GM13977 (cell line): ENCODE data around the gene MTLN.
"Not testable (repeated sequence)": the region's sequence is repeated elsewhere in the genome, so short reads cannot be mapped to it uniquely, and the experiment has no call there.

Source experiments
- DNase-seq: peaks from one replicate; pipeline ENCODE4 v3.0.0; 2012; ENCODE audit warnings: low spot score
- in situ Hi-C: fragments of 300-500 bp; cut with MboI; formaldehyde crosslinking; loops from one replicate; pipeline ENCODE4 v1.12.0; 2022; ENCODE audit warnings: low sequenced_read_pairs, low pct_unique_long_range_greater_than_20kb, mixed read lengths, inconsistent platforms; ENCODE audit not compliant: unreplicated experiment
- TF ChIP-seq, protein P1 (sequence below): IDR thresholded peaks from 2 replicates; pipeline ENCODE4 v1.5.1; 2012; ENCODE audit warnings: mild to moderate bottlenecking, control low read depth; ENCODE audit not compliant: insufficient read depth; ENCODE audit errors: extremely low read depth, missing control alignments

The MTLN gene, protein sequence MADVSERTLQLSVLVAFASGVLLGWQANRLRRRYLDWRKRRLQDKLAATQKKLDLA

DNA sequence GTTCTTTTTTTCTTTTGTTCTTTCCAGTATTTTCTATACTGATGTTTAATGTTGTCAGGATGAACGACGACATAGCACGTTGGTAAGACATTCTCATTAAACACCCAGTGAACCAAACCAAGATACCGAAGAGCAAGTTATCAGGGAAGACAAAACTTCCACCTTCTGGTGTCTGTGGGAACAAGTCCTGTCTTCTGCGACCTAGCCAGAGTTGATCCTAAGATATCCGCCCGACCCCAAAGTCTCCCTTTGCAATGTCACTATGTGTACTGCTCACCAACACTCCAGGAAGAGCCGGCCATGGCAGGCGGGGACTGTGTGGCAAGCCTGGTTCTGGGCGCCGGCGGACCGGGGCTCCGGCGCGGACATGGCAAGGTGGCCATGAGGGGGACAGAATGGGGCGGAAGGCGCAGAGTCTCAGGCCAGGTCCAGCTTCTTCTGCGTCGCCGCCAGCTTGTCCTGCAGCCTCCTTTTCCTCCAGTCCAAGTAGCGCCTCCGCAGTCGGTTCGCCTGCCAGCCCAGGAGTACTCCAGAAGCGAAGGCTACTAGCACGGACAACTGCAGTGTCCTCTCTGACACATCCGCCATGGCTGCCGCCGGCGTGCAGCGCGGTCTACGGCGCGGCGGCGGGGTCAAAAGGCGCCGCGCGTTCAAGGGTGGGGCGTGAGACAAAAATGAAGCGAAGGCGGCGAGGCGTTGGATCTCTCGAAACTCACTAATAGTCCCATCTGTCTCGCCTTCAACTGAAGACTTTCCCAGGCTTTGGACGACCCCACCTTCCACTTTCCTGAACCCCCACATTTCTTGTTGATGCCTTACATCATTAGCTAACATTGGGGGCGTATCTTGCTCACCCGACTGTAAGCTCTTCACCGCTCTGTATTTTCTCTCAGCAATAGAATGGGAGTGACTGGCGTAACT is at the start of gene MTLN:
MTLN (minus strand) TSS at position 610 of the 921 bp plus-strand sequence; CDS start at position 588, 22 bp downstream.
- TF ChIP-seq, protein P1, sequence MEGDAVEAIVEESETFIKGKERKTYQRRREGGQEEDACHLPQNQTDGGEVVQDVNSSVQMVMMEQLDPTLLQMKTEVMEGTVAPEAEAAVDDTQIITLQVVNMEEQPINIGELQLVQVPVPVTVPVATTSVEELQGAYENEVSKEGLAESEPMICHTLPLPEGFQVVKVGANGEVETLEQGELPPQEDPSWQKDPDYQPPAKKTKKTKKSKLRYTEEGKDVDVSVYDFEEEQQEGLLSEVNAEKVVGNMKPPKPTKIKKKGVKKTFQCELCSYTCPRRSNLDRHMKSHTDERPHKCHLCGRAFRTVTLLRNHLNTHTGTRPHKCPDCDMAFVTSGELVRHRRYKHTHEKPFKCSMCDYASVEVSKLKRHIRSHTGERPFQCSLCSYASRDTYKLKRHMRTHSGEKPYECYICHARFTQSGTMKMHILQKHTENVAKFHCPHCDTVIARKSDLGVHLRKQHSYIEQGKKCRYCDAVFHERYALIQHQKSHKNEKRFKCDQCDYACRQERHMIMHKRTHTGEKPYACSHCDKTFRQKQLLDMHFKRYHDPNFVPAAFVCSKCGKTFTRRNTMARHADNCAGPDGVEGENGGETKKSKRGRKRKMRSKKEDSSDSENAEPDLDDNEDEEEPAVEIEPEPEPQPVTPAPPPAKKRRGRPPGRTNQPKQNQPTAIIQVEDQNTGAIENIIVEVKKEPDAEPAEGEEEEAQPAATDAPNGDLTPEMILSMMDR = no peak
- DNase-seq = peak; percentile 67
- in situ Hi-C loops = no loop called here

DNA sequence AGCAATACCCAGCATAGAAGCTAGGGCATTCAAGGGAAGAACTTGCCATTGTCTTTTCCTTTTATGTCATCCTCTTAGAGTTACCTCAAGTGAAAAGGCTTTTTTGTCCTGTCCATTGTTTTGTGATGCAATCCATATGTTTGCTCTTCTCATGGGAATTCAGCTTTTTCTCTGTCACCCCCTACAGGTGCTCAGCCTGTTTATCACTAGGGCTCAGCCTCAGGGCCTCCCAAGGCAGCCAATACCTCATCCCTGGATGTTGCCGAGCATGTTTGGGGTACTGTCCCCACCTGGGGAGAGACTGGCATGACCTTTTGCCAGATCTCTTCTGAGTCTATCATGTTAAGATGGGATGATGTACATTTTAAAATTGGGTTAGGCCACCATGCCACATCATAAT is 49.6 kb upstream of the MTLN start:
- in situ Hi-C loops, DNase-seq: not testable (repeated sequence)

DNA sequence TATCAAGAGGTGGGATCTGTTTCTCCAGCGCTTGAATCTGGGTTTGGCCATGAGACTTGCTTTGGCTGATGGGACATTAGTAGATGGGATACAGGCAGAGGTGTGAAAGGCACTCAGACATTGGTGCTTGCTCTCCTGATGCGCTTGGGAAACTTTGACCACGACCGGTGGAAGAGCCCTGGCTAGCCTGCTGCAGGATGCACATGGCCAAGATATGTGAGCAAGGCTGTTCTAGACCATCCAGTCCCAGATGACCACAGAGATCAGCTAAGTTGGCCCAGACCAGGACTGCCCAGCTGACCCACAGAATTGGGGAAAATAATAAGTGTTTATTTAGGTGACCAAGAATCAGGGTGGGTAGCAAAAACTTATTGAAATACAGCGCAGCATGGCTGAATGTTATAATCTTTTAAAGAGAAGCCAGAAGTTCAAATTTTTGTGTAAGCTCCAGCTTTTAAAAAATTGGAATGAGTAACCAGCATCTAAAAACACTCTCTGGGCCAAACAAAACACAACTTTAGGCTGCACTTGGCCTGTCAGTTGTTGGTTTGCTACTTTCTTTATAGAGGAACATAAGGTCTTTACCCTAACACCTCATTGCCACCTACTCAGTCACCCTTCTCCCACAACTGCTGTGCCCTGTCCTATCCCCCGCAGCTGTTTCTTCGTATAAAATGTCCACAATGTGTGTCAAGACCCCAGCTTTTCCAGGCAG is 35.9 kb upstream of the MTLN start:
- DNase-seq, in situ Hi-C loops: not testable (repeated sequence)

DNA sequence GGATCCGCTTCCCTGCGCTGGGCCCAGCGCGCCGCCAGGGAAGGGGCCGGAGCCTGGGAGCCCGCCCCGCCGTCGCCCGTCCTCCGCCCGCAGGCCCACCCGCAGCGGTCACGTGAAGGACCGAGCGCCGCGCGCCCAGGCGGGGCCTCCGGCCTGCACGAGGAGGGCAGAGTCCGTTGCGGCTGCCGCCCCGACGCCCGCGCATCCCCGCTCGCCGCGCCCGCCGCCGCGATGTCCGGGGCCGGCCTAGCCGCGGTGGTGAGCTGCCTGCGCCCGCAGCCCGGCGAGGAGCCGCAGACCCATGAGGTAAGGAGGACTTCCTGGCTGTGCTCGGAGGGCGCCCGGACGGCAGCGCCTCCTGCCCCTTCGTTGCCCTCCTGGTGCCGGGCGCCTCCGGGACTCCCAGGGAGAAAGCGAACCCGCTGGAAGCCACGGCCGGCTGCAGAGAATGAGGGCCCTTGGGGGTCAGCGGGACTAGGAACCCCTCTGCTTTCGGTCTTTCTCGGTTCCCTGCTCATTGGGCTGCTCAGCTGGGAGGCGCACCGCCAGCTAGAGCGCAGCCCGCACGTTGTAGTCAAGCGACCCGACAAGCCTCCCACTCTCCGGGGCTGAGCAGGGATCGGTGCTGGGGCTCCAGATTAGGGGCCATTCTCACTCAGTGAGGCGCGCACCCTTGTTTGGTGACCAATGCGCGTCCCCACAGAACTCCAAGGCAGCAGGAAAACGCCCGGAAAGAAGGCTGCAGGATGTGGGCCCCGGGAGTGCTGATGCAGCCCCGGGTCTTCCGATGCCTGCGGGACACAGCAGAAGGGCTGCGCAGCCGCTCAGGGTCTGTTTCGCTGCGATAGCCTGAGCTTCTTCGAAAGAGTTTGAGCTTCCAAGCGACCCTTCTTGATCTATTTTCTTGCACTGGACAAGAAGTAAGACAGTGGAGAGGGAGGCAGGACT is 33.4 kb upstream of the MTLN start:
- DNase-seq, in situ Hi-C loops: not testable (repeated sequence)

DNA sequence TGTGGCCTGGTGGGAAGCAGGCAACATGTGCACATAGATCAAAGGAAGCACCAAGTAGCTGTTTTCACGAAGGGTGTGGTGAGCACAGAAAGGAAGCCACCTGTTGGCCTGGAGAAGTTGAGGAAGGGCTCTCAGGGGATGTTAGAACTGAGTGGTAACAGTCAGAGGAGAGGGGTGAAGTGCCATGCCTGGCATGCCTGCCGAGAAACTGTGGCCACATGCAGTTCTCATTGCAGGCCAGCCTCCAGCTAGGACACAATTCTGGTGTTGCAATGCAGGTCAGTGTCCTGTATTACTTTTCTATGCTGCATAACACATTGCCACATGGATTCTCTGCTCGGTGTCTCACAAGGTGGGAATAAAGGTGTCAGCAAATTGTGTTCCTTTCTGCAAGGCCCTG is 30.9 kb upstream of the MTLN start:
- in situ Hi-C loops, DNase-seq: not testable (repeated sequence)

DNA sequence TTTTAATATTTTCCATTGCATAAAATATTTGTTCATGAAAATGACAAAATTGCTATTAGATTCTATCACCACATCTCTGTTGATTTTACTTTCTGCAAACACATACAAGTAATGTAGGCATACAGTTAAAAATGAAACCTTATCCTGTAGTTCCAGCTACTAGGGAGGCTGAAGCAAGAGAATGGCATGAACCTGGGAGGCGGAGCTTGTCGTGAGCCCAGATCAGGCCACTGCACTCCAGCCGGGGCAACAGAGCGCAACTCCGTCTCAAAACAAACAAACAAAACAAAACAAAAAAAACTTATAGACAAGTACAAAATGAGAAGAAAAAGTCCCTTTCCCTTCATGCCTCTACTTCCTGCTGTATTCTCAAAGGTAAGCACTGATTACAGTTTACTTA is 22.2 kb upstream of the MTLN start:
- DNase-seq = not testable (repeated sequence)

DNA sequence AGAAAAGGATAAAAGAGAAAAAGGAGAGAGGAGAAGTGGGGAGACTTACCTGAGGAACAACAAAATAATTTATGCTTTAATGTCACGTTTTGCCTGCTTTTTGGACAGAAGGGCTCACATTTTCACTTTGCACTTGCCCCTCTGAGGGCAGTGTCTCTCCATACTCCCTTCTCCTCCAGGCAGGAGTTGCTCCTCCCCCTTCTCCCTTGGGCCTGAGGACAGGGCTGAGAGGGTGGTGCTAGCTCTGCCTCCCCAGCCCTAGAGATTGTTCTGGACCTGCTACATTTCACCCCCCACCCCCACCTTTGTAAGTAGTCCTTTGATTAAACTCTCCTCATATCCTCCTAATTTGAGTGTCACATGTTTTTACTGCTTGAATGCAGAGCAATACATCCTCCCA is 17.5 kb upstream of the MTLN start:
- in situ Hi-C loops, DNase-seq: not testable (repeated sequence)

More for the DNA sequence above, 22.2 kb upstream of the MTLN start:
- in situ Hi-C loops = not testable (repeated sequence)

DNA sequence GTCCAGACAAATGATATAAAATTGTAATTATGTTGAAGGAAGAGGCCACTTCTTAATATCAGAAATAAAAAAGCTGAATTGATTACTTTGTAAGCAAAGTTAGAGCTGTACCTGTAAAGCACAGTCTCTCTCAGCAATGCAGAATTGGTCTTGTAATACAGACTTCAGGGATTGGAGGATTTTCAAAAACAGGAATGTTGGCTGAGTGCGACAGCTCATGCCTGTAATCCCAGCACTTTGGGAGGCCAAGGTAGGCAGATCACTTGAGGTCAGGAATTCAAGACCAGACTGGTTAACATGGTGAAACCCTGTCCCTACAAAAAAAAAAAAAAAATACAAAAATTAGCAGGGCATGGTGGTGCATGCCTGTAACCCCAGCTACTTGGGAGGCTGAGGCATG is 10.3 kb upstream of the MTLN start:
- in situ Hi-C loops = not testable (repeated sequence)

DNA sequence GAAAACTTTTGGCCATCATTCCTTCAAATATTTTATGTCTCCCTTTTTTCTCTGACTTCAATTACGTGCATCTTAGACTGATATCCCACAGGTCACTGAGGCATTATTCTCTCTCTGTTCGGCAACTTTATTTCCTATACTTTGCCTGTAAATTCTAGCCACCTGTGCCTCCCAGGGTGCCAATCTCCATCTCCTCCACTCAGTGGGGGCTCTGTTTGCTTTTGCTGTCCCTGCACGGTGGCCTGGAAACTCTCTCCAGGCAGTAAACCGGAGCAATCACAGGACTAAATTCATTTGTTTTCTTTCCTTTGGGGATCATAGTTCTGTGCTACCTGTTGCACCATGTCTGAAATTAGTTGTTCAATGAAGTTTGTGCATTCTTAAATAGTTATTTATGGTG is 9.6 kb upstream of the MTLN start:
- in situ Hi-C loops = no loop called here
- TF ChIP-seq, protein P1 = no peak
- DNase-seq = no peak

More for the DNA sequence above, 10.3 kb upstream of the MTLN start:
- DNase-seq = not testable (repeated sequence)

DNA sequence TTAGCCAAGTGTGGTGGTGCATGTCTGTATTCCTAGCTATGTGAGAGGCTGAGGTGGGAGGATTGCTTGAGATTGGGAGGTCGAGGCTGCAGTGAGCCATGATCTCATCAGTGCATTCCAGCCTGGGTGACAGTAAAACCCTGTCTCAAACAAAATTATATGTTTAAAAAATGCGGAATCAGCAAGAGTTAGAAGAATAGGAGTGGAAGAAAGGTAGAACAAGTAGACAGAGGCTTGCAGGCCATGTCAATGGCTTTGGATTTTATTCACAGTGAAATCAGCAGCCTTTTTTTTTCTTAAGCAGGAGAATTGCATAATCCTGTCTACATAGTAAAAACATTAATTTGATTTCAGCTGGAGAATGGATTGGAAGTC is 7.8 kb upstream of the MTLN start:
- in situ Hi-C loops = no loop called here
- no peak for DNase-seq

More for the DNA sequence above, 7.8 kb upstream of the MTLN start:
- TF ChIP-seq, protein P1 = no peak
